CD4-positive, alpha-beta T cell treated with Interleukin-4 for 4 hours (primary cell): Measurements from ENCODE around the gene ALAS2.
A peak's percentile ranks its signal among the peaks of the same experiment; 100 is the strongest.
"Not testable (repeated sequence)": the region's sequence is repeated elsewhere in the genome, so short reads cannot be mapped to it uniquely, and the experiment has no call there.

Source experiments
- DNase-seq: peaks from one replicate; pipeline ENCODE4 v3.0.0-alpha.2; 2020

The ALAS2 gene

GRCh38 chrX:55005256-55005655, 25.5 kb downstream of the ALAS2 start:
- DNase-seq = no peak

GRCh38 chrX:55004231-55004630, 26.5 kb downstream of the ALAS2 start:
- DNase-seq = no peak

- peak; percentile 83 for DNase-seq
These were observed 30.8 kb downstream of the ALAS2 start, which contains the start of gene APEX2 for GRCh38 chrX:54999717-55000598. Gene APEX2, plus strand, starts transcription at chrX:55000363. Its CDS starts 60 bp downstream, at chrX:55000423.

- no peak for DNase-seq
These were observed 35.2 kb downstream of the ALAS2 start for GRCh38 chrX:54995621-54996020.

GRCh38 chrX:54994668-54995351, 36.0 kb downstream of the ALAS2 start:
- no peak for DNase-seq

- DNase-seq = no peak
These were observed 36.7 kb downstream of the ALAS2 start, which contains the start of gene PFKFB1 for GRCh38 chrX:54994099-54994498. Gene PFKFB1, minus strand, starts transcription at chrX:54994188. Its CDS starts 181 bp downstream, at chrX:54994007.

- DNase-seq = no peak
These were observed 37.7 kb downstream of the ALAS2 start for GRCh38 chrX:54992911-54993622.

- DNase-seq = no peak
These were observed 39.1 kb downstream of the ALAS2 start for GRCh38 chrX:54991706-54992105.

GRCh38 chrX:54983306-54983705, 47.5 kb downstream of the ALAS2 start:
- DNase-seq = not testable (repeated sequence)

- DNase-seq = no peak
These were observed 50.4 kb downstream of the ALAS2 start for GRCh38 chrX:54980334-54980733.

- DNase-seq = no peak
These were observed 51.3 kb downstream of the ALAS2 start for GRCh38 chrX:54979432-54979831.

- DNase-seq = no peak
These were observed 52.3 kb downstream of the ALAS2 start for GRCh38 chrX:54978448-54978847.

GRCh38 chrX:54977387-54977786, 53.4 kb downstream of the ALAS2 start:
- no peak for DNase-seq

GRCh38 chrX:54964766-54965497, 65.8 kb downstream of the ALAS2 start:
- peak; percentile 0 for DNase-seq

- no peak for DNase-seq
These were observed 69.0 kb downstream of the ALAS2 start for GRCh38 chrX:54961750-54962149.
